ENCODE data around the gene MPP1.
"Not testable (repeated sequence)": the region's sequence is repeated elsewhere in the genome, so short reads cannot be mapped to it uniquely, and the experiment has no call there.

Gene MPP1

DNA sequence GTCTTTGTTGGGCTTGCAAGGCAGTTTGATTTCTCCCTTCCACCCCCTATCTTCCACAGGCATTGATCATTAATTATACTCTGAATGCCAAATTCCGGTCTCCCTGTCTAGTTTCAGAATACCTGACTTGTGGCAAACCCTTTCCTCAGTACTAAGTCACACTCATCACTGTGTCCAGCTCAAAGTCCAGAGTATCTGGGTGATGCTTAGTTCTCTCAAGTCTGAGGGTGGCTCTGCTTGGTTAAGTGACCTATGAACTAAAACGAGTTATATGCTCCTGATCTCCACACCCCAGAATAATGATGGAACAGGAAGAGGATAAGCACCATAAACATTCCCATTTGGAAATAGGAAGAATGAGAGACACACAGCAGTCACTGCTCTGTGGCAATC lies 22.7 kb upstream of the MPP1 start:
- no peak overlapping the region for H3K27ac ChIP-seq
- H2AFZ ChIP-seq (ENCODE audit: low read depth): peak overlapping the region; percentile 29; the same call in 1 of the 2 replicates
- no peak overlapping the region for H3K9ac ChIP-seq
- H3K4me2 ChIP-seq: no peak overlapping the region
- TF ChIP-seq, protein P1, sequence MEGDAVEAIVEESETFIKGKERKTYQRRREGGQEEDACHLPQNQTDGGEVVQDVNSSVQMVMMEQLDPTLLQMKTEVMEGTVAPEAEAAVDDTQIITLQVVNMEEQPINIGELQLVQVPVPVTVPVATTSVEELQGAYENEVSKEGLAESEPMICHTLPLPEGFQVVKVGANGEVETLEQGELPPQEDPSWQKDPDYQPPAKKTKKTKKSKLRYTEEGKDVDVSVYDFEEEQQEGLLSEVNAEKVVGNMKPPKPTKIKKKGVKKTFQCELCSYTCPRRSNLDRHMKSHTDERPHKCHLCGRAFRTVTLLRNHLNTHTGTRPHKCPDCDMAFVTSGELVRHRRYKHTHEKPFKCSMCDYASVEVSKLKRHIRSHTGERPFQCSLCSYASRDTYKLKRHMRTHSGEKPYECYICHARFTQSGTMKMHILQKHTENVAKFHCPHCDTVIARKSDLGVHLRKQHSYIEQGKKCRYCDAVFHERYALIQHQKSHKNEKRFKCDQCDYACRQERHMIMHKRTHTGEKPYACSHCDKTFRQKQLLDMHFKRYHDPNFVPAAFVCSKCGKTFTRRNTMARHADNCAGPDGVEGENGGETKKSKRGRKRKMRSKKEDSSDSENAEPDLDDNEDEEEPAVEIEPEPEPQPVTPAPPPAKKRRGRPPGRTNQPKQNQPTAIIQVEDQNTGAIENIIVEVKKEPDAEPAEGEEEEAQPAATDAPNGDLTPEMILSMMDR (conservative IDR thresholded peaks at IDR 0.05; ENCODE audit: low read depth, low read length): no peak
- no peaks in the 10 kb centered on the region for H3K79me2 ChIP-seq (ENCODE audit: insufficient read depth, low read depth)
- no peak overlapping the region for H3K4me3 ChIP-seq (IDR thresholded peaks at IDR 0.05; ENCODE audit: insufficient read depth, low read depth, low read length)
- H3K27me3 ChIP-seq (ENCODE audit: insufficient read depth, low read depth): no peaks in the 10 kb centered on the region
- no peaks in the 10 kb centered on the region for H4K20me1 ChIP-seq (ENCODE audit: insufficient read depth)
- peaks cover 6% of the 10 kb centered on the region for H3K4me1 ChIP-seq (ENCODE audit: low read depth, poor library complexity, severe bottlenecking)
- no peaks in the 10 kb centered on the region for H3K36me3 ChIP-seq (ENCODE audit: insufficient read depth)

GRCh38 chrX:154827194-154828015 lies 22.1 kb upstream of the MPP1 start:
- Histone ChIP-seq H3K4me1 (ENCODE audit: low read depth, poor library complexity, severe bottlenecking) (peaks cover 6% of the 10 kb centered on the region), H3K79me2 (ENCODE audit: insufficient read depth, low read depth) (no peaks in the 10 kb centered on the region), H3K4me2 (no peak overlapping the region; the same call in 1 of the 2 replicates), H3K27me3 (ENCODE audit: insufficient read depth, low read depth) (no peaks in the 10 kb centered on the region), H3K4me3 (IDR thresholded peaks at IDR 0.05; ENCODE audit: insufficient read depth, low read depth, low read length) (no peak overlapping the region), H3K9ac (no peak overlapping the region), H4K20me1 (ENCODE audit: insufficient read depth) (no peaks in the 10 kb centered on the region), H2AFZ (ENCODE audit: low read depth) (peak overlapping the region; percentile 29; the same call in 1 of the 2 replicates), H3K27ac (no peak overlapping the region), H3K36me3 (ENCODE audit: insufficient read depth) (no peaks in the 10 kb centered on the region)
- TF ChIP-seq, protein P1 (conservative IDR thresholded peaks at IDR 0.05; ENCODE audit: low read depth, low read length): no peak

- not testable (repeated sequence) for H3K27me3 ChIP-seq (ENCODE audit: insufficient read depth, low read depth)
Measured at GRCh38 chrX:154825586-154825985, 20.3 kb upstream of the MPP1 start.

GRCh38 chrX:154824638-154825037 lies 19.4 kb upstream of the MPP1 start:
- Histone ChIP-seq H3K27me3 (ENCODE audit: insufficient read depth, low read depth) (no peaks in the 10 kb centered on the region), H3K4me3 (IDR thresholded peaks at IDR 0.05; ENCODE audit: insufficient read depth, low read depth, low read length) (no peak overlapping the region), H3K36me3 (ENCODE audit: insufficient read depth) (no peaks in the 10 kb centered on the region), H4K20me1 (ENCODE audit: insufficient read depth) (no peaks in the 10 kb centered on the region), H3K27ac (no peak overlapping the region), H3K4me2 (no peak overlapping the region), H3K79me2 (ENCODE audit: insufficient read depth, low read depth) (no peaks in the 10 kb centered on the region), H2AFZ (ENCODE audit: low read depth) (no peak overlapping the region), H3K9ac (no peak overlapping the region), H3K4me1 (ENCODE audit: low read depth, poor library complexity, severe bottlenecking) (peaks cover 6% of the 10 kb centered on the region)
- TF ChIP-seq, protein P1 (conservative IDR thresholded peaks at IDR 0.05; ENCODE audit: low read depth, low read length): no peak

More at GRCh38 chrX:154825586-154825985, 20.3 kb upstream of the MPP1 start:
- H3K27ac ChIP-seq; H3K36me3 ChIP-seq (ENCODE audit: insufficient read depth); H3K9ac ChIP-seq; H3K4me3 ChIP-seq (IDR thresholded peaks at IDR 0.05; ENCODE audit: insufficient read depth, low read depth, low read length); H3K4me1 ChIP-seq (ENCODE audit: low read depth, poor library complexity, severe bottlenecking); H4K20me1 ChIP-seq (ENCODE audit: insufficient read depth); H3K4me2 ChIP-seq; H2AFZ ChIP-seq (ENCODE audit: low read depth); H3K79me2 ChIP-seq (ENCODE audit: insufficient read depth, low read depth): not testable (repeated sequence)

GRCh38 chrX:154822029-154822428 lies 16.7 kb upstream of the MPP1 start:
- Histone ChIP-seq H2AFZ (ENCODE audit: low read depth) (no peak overlapping the region), H3K79me2 (ENCODE audit: insufficient read depth, low read depth) (no peaks in the 10 kb centered on the region), H3K9ac (no peak overlapping the region), H3K36me3 (ENCODE audit: insufficient read depth) (no peaks in the 10 kb centered on the region), H3K4me2 (no peak overlapping the region), H3K27me3 (ENCODE audit: insufficient read depth, low read depth) (no peaks in the 10 kb centered on the region), H3K27ac (no peak overlapping the region), H3K4me3 (IDR thresholded peaks at IDR 0.05; ENCODE audit: insufficient read depth, low read depth, low read length) (no peak overlapping the region), H4K20me1 (ENCODE audit: insufficient read depth) (no peaks in the 10 kb centered on the region), H3K4me1 (ENCODE audit: low read depth, poor library complexity, severe bottlenecking) (peaks cover under 1% of the 10 kb centered on the region)
- TF ChIP-seq, protein P1 (conservative IDR thresholded peaks at IDR 0.05; ENCODE audit: low read depth, low read length): no peak
